ENCODE results near the gene SYNE2.

GRCh38 chr14:63988579-63988978 is 135.8 kb downstream of the SYNE2 start:
- TF ChIP-seq CTCF (IDR thresholded peaks at IDR 0.05; ENCODE audit: low read depth, low read length): no peak
- TF ChIP-seq POLR2A (IDR thresholded peaks at IDR 0.05; ENCODE audit: extremely low read depth, insufficient read length): no peak

Measured in NB4 (cell line).